MV-4-11 (cell line): ENCODE data around the gene SC5D.

Experiments
- DNase-seq: peaks from one replicate; lab custom pipeline; 2025; lab: John Stamatoyannopoulos, UW

SC5D gene

DNA sequence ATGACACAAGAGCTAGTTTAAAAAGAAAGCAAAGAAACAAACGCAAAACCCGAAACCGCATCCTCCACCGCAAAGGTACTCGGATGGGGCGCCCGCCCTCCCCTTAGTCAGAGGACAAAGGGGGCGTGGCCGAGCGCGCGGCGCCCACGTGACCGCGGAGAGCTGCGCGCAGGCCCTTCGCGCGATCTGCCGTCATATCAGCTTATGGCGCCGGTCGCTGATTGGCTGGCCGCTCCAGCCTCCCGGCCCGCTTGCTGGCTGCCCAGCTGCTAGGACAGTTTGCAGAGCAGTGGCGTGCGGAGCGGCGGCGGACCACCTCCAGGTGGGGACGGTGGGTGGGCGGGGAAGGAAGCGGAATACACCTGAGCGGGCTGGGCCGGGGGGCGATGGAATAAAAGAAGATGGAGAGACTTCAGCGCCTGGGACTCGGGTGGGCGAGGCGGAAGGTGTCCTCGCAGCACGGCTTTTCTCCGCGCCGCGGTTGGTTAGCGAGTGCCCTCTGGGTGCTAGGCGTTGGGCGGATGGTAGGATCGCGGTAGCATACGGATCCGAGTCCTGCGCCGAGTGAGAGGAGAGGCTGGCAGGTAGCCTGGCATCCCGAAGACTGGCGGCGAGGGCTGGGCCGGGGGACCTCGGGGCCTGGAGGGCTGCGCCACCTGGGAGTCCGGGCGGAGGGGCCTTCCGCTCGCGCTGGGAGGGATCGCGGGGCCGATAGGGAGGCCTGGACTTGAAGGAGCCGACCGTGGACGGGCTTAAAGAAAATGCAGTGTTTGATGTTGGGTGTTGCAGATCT is at the start of gene SC5D:
Gene SC5D (plus strand): TSS at position 277 of the 793 bp plus-strand sequence. CDS start 10,605 bp downstream, outside the sequence.
- DNase-seq, result peak; percentile 87

DNA sequence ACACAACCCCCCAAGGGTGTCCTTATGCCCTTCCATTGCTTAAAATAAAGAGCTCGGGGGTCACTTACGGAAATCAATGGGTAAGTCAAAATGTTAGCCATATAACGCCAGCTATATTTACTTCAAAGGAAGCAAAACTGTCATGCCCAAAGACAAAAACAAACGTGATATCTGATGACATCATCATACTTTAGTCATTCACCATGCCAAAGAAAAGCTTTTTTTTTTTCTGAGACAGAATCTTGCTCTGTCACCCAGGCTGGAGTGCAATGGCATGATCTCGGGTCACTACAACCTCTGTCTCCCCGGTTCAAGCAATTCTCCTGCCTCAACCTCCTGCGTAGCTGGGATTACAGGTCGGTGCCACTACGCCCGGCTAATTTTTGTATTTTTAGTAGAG is 47.7 kb upstream of the SC5D start:
- no peak for DNase-seq

- no peak for DNase-seq
Measured at GRCh38 chr11:121246021-121246768, 46.4 kb upstream of the SC5D start.

DNA sequence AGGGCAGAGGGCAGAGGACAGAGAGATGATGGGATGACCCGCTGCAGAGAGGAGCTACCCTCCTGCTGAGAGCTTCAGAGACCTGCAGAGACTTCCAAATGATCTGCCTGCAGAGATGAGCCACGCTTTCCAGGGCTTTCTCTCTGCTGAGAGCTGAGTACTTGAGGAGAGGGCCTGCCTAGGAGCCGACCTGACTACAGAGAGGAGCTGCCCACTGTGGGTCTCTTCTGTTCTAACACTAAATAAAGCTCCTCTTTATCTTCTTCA is 45.9 kb upstream of the SC5D start:
- DNase-seq, result no peak

DNA sequence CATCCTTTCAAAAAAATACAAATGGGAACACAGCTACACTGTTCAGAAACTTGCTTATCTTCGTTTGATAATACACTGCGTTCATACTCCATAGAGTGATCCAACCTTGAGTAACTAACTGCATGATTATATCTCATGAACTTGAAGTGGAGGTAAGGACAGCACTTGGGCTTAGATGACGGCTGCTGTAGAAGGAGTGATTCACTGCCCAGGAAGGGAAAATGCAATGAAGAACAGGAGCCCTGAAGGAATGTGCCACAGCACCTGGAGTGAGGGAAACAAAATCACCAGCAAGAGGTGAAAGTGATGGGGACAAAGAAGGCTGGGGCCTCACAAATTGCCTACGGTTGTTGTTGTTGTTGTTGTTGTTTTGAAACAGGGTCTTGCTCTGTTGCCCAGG is 44.1 kb upstream of the SC5D start:
- no peak for DNase-seq

- peak; percentile 7 for DNase-seq
Measured at GRCh38 chr11:121249039-121249663, 43.4 kb upstream of the SC5D start.

- no peak for DNase-seq
Measured at GRCh38 chr11:121250843-121251242, 41.7 kb upstream of the SC5D start.

DNA sequence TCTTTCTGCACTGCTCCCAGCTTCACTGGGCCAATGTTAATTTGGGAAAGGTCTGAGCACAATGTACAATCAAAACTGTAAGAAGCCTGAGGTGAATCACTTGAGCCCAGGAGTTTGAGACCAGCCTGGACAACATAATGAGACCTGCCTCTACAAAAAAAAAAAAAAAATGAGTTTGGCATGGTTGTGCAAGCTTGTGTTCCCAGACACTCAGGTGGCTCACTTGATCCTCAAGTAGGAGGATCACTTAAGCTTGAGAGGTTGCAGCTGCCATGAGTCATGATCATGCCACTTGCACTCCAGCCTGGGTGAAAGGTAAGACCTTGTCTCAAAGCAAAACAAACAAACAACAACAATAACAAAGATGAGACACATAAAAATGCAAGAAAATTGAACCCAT is 38.6 kb upstream of the SC5D start:
- no peak for DNase-seq

GRCh38 chr11:121254756-121255155 is 37.8 kb upstream of the SC5D start:
- no peak for DNase-seq

DNA sequence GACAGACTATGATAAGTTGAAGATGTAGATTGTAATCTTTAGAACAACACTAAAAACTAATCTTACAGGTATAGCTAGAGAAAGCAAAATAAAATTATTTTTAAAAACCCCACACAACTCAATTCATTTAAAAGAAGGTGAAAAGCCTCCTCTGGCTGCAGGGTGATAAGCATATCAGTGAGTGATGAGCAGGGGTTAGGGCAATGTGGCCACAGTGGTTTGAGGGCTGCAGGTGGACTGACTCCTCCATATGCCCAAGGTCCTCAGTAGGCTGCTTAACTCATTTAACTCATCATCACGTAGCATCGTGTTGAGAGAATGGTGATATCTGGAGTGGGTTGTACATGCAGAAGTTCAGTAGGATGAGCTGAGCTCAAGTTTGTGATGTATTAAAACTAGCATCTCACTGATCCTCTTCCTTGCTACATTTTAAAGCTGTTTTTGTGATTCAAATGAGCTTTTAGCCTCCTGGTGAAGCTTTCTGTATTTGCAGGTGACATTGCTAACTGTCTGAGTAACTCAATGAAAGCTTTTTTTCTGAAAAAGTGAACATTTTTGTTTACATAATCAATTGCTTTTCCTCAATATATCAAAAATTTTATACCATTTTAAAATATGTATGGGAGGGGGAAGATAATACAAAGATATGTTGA is 37.0 kb upstream of the SC5D start:
- DNase-seq, result no peak

DNA sequence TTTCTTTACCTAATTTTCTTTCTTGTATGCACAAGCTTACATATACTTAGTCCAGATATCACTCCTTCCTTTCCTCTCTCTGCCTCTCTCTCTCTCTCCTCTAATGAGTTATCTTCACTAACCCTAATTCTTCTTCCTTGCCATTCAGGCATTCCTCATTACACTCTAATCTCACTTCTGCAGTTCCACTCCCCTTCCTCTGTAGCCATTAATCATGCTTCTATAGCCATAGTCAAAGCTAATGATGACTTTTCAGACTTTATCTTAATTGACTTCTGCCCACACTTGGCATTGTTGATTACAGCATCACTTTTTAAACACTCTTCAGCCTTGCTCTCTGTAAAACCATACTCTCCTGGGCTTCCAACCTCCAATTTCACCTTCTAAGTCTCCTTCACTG is 35.3 kb upstream of the SC5D start:
- DNase-seq, result no peak

GRCh38 chr11:121257976-121258375 is 34.6 kb upstream of the SC5D start:
- DNase-seq, result no peak

- no peak for DNase-seq
Measured at GRCh38 chr11:121265586-121265985, 27.0 kb upstream of the SC5D start.

DNA sequence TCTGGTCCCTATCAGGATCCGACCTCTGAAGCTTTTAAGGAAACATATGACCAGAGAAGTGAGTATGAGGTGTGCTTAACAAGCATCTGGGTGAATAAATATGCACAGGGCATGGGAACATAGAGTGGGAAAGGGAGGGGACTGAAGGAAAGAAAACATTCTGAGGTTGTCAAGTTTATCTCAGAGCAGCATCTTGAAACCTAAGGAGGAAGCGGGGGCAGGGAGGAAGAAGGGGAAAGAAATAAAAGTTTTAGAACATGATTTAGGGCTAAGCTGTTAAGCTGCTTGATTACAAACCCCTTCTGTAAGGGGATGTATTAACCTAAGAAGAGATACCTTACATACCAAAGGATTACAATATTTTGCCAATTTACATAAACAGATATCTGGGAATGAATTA is 24.0 kb upstream of the SC5D start:
- DNase-seq, result no peak

GRCh38 chr11:121270001-121270678 is 22.4 kb upstream of the SC5D start:
- no peak for DNase-seq

DNA sequence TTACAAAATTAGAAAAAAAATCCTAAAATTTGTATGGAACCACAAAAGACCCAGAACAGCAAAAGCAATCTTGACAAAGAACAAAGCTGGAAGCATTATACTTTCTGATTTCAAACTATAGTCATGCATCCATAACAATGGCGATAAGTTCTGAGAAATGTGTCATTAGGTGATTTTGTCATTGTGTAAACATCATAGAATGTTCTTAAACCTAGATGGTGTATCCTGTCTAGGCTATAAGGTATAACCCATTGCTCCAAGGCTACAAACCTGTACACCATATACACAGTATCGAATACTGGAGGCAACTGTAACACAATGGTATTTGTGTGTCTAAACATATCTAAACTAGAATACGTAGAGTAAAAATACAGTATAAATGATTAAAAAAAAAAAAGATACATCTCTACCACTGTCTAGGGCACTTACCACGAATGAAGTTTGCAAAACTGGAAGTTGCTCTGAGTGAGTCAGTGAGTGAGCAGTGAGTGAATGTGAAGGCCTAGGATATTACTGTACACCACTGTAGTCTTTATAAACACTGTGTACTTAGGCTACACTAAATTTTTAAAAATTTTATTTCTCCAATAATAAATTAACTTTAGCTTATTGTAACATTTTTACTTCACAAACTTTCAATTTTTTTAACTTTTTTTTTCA is 18.1 kb upstream of the SC5D start:
- DNase-seq, result no peak

GRCh38 chr11:121281698-121282097 is 10.9 kb upstream of the SC5D start:
- DNase-seq, result no peak

- no peak for DNase-seq
Measured at GRCh38 chr11:121282386-121282785, 10.2 kb upstream of the SC5D start.

DNA sequence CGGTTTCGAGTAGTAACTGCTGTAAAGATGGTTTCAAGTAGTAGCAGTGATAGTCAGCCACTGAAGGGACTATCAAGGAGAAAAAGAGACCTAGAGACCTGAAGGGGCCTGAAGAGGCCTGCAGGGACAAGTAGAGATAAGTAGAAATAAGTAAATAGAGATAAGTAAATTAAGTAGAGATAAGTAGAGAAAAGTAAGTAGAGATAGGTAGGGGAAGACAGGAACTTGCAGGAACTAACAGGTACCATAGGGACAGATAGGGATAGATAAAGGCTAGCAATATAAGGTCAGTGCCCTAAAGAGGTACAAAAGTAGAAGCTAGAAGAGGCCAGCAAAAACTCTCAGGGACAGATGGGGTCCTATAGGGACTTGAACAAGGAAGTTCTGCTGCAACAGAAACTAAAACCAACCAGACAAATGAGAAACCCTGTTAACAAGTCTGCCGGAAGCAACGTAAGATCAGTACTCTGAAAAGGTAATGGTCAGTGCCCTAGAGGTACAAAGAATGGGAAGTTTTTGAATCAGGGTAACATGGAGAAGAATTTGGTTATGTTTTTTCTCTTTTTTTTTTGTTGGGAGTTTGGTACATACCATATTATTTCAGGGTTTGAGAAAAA is 9.6 kb upstream of the SC5D start:
- peak; percentile 38 for DNase-seq

DNA sequence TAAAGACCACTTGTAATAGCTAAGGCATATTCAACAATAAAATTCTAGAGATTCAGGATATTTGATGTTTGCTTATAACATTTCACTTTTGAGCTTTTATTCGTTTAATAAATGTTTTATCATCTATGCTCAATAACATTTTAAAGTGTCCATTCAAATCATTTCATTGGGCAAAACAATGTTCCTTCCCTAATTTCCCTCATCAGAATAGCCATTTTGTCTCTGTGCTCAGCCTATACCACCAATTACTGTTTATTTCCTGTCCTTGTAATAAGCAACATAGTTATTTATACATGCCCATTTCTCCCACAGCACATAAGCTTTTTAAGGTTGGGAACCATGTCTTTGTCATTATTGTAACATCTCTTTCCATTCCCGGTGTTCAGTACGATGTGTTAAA is 1.3 kb upstream of the SC5D start:
- DNase-seq, result no peak

DNA sequence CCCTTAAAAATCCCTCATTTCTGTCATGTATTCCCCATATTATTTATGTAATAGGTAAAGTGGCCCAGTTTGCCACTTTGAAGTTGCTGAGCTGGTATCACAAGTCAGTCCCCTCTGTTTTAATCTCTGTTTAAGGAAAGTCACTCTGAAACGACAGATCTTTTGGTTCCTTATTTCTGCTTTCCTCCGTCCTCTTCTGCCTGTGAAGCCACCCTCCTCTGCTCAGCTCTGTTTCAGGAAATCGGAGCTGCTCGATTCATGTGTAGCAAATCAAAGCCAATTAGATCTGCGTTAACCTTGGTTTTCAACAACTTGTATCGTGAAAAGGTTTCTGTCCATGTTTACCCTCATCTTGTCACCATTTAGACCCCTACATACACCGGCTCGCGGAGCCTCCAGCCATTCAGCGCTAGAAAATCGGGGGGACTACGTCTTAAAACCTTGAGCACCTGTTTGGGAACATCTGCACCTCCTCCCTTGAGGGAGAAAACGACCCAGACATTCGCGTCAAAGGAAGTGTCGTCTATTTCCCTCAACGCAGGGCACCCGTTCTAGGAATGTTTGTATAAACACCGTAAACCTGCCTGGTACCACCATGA is 576 bp upstream of the SC5D start:
- DNase-seq, result peak; percentile 58
